GM12878 (cell line): ENCODE measurements around the gene VSIG10L2. TPM values are rescaled to one million over a fixed set of nuclear protein-coding genes. Genes with fewer than 3 reads are reported as not detected.

ENCODE experiments used
- ATAC-seq: fragments of 200-7000 bp; cut with Tn5 transposase; 3 replicates; pipeline ENCODE4 v1.9.1; 2020; ENCODE audit warnings: mild to moderate bottlenecking, moderate library complexity
- BruUV-seq: library from RNA; stranded (reverse); fragments of 400-500 nt; replicated peaks from 2 replicates; lab custom pipeline; 2021; lab: Mats Ljungman, UMichigan
- CTCF ChIA-PET: fragments of 300-600 bp; sonication (Branson Sonifier 250); formaldehyde crosslinking; extraction: SDS; loops from one replicate; lab custom pipeline; 2021; ENCODE audit warnings: inconsistent platforms; lab: Yijun Ruan, JAX
- POLR2A ChIA-PET: fragments of 350-600 bp; formaldehyde crosslinking; extraction: SDS; loops from one replicate; lab custom pipeline; 2021; ENCODE audit warnings: inconsistent platforms; lab: Charles Lee
- RAD21 ChIA-PET: fragments of 300-600 bp; sonication (Branson Sonifier 250); formaldehyde crosslinking; loops from one replicate; lab custom pipeline; 2023; ENCODE audit warnings: antibody characterized with exemption; ENCODE audit not compliant: unreplicated experiment; lab: Charles Lee
- SMC1A ChIA-PET: fragments of 300-600 bp; sonication (Branson Sonifier 250); formaldehyde crosslinking; loops from one replicate; lab custom pipeline; 2023; ENCODE audit not compliant: unreplicated experiment, uncharacterized antibody; lab: Charles Lee
- DNase-seq: peaks from one replicate; pipeline ENCODE4 v3.0.0-alpha.2; 2011; ENCODE audit warnings: low read depth, low spot score
- FAIRE-seq: peaks from 3 replicates; lab custom pipeline; 2011; peaks lifted over from hg19 to GRCh38; lab: Jason Lieb, UNC
- H2AFZ ChIP-seq: 2 replicates; pipeline ENCODE4 v1.6.0; 2011; ENCODE audit warnings: low read depth, low read length, control low read depth; ENCODE audit not compliant: control insufficient read depth
- H3K27ac ChIP-seq: 2 replicates; pipeline ENCODE4 v1.5.1; 2011; ENCODE audit warnings: control low read depth; ENCODE audit not compliant: control insufficient read depth, insufficient read depth
- H3K27me3 ChIP-seq, 2 experiments: replicated peaks in 1 of 2; 2 replicates each; pipeline versions ENCODE4 v1.6.0 to v1.6.1; 2011; ENCODE audit warnings: low read length in 1 of 2; ENCODE audit not compliant: control insufficient read depth in 2 of 2, insufficient read depth in 2 of 2
- H3K36me3 ChIP-seq, 2 experiments: 2 replicates each; pipeline ENCODE4 v1.5.1; 2011; ENCODE audit warnings: low read length in 1 of 2; ENCODE audit not compliant: control insufficient read depth in 2 of 2, insufficient read depth in 2 of 2
- H3K4me1 ChIP-seq: 2 replicates; pipeline ENCODE4 v1.6.1; 2011; ENCODE audit warnings: mild to moderate bottlenecking, low read length, moderate library complexity, mixed read lengths; ENCODE audit not compliant: control insufficient read depth, insufficient read depth
- H3K4me2 ChIP-seq: 2 replicates; pipeline ENCODE4 v1.6.0; 2011; ENCODE audit warnings: control low read depth; ENCODE audit not compliant: control insufficient read depth, insufficient read depth
- H3K4me3 ChIP-seq: fragments of 200-600 bp; sonication (generic); 2 replicates; pipeline ENCODE4 v1.5.1; 2016
- H3K79me2 ChIP-seq: 2 replicates; pipeline ENCODE4 v1.6.0; 2011; ENCODE audit warnings: low read length; ENCODE audit not compliant: control insufficient read depth, insufficient read depth
- H3K9ac ChIP-seq: 2 replicates; pipeline ENCODE4 v1.8.0; 2011; ENCODE audit warnings: low read length, control low read depth, mixed read lengths; ENCODE audit not compliant: control insufficient read depth, insufficient read depth
- H3K9me3 ChIP-seq: replicated peaks from 3 replicates; pipeline ENCODE4 v1.5.1; 2011; ENCODE audit warnings: mild to moderate bottlenecking, low read length; ENCODE audit not compliant: control insufficient read depth, insufficient read depth
- H4K20me1 ChIP-seq: 2 replicates; pipeline ENCODE4 v1.6.0; 2011; ENCODE audit not compliant: control insufficient read depth, insufficient read depth
- ASH2L ChIP-seq: fragments of 300-600, 200-600 bp; sonication (generic); IDR thresholded peaks from 2 replicates; pipeline ENCODE4 v1.6.1; 2017; ENCODE audit warnings: low read depth, mild to moderate bottlenecking, borderline replicate concordance
- BCL11A ChIP-seq: IDR thresholded peaks from 2 replicates; pipeline ENCODE4 v1.6.1; 2011; ENCODE audit warnings: low read depth, low read length
- CHD4 ChIP-seq: fragments of 200-600 bp; sonication (generic); IDR thresholded peaks from 2 replicates; pipeline ENCODE4 v1.6.1; 2016; ENCODE audit warnings: mild to moderate bottlenecking
- DPF2 ChIP-seq: fragments of 450-650 bp; IDR thresholded peaks from 2 replicates; pipeline ENCODE4 v1.6.1; 2017; ENCODE audit warnings: mild to moderate bottlenecking
- HDAC2 ChIP-seq: fragments of 200-600 bp; sonication (generic); IDR thresholded peaks from 2 replicates; pipeline ENCODE4 v1.6.1; 2017
- IKZF2 ChIP-seq, 2 experiments: fragments of 450-650 bp; IDR thresholded peaks; 2 replicates each; pipeline ENCODE4 v1.6.1; 2017; ENCODE audit warnings: mild to moderate bottlenecking in 2 of 2, moderate library complexity in 2 of 2
- IRF4 ChIP-seq: IDR thresholded peaks from 2 replicates; pipeline ENCODE4 v1.6.1; 2011; ENCODE audit warnings: low read depth, low read length
- JUND ChIP-seq: IDR thresholded peaks from 2 replicates; pipeline ENCODE4 v1.6.1; 2012; ENCODE audit warnings: low read depth, mild to moderate bottlenecking, low read length, improper control_type of control experiment, moderate library complexity
- LARP7 ChIP-seq: fragments of 450-650 bp; IDR thresholded peaks from 2 replicates; pipeline ENCODE4 v1.6.1; 2017; ENCODE audit warnings: mild to moderate bottlenecking
- PAX5 ChIP-seq: IDR thresholded peaks from 2 replicates; pipeline ENCODE4 v1.6.1; 2011; ENCODE audit warnings: low read depth, low read length, borderline replicate concordance
- RAD21 ChIP-seq: IDR thresholded peaks from 2 replicates; pipeline ENCODE4 v1.6.1; 2011; ENCODE audit warnings: mild to moderate bottlenecking, low read depth, low read length, moderate library complexity; ENCODE audit not compliant: insufficient read depth
- RELA ChIP-seq: fragments of 450-650 bp; IDR thresholded peaks from 2 replicates; pipeline ENCODE4 v1.8.0; 2014; ENCODE audit warnings: borderline replicate concordance; ENCODE audit not compliant: partially characterized antibody
- TBL1XR1 ChIP-seq: IDR thresholded peaks from 2 replicates; pipeline ENCODE4 v1.6.1; 2012; ENCODE audit warnings: low read depth, low read length, improper control_type of control experiment
- TCF12 ChIP-seq: IDR thresholded peaks from 2 replicates; pipeline ENCODE4 v1.6.1; 2011; ENCODE audit warnings: low read depth, mild to moderate bottlenecking, low read length
- TCF3 ChIP-seq: IDR thresholded peaks from 2 replicates; pipeline ENCODE4 v1.6.1; 2012; ENCODE audit warnings: low read depth, mild to moderate bottlenecking, low read length, borderline replicate concordance; ENCODE audit not compliant: insufficient read depth
- ZNF24 ChIP-seq: fragments of 450-650 bp; IDR thresholded peaks from 2 replicates; pipeline ENCODE4 v1.6.1; 2017; ENCODE audit warnings: antibody characterized with exemption, mild to moderate bottlenecking
- WGBS: methylation state at CpG from one replicate; pipeline ENCODE4 v1.1.6; 2016; ENCODE audit warnings: low lambda C conversion rate; ENCODE audit not compliant: insufficient replicate concordance, insufficient coverage; ENCODE audit errors: missing lambda C conversion rate; 5-methylcytosine and 5-hydroxymethylcytosine counted together
- in situ Hi-C: fragments of 300-500 bp; cut with MboI; formaldehyde crosslinking; loops from 9 replicates; pipeline ENCODE4 v1.14.3; 2018; ENCODE audit warnings: mixed read lengths
- intact Hi-C: fragments of 100-400 bp; cut with micrococcal nuclease; formaldehyde crosslinking; loops from one replicate; pipeline ENCODE4 v1.14.2; 2022; ENCODE audit not compliant: unreplicated experiment
- polyA plus RNA-seq, 11 experiments: library from polyadenylated mRNA; depleted of rRNA in 4 of 11; unstranded in 6 of 11; stranded (reverse) in 5 of 11; fragments of >200 nt; fragmentation: Nextera tagmentation in 4 of 11; fragmentation: Illumina TruSeq in 1 of 11; extraction: Ambion mirVana in 4 of 11; extraction: Trizol in 1 of 11; gene quantifications; 1 replicate in 1 of 11; 2 replicates in 10 of 11; pipeline versions ENCODE4 v1.2.1 to v1.2.3, GENCODE V29; 2011 to 2016; ENCODE audit warnings: inconsistent platforms in 2 of 11, missing spikeins in 2 of 11, low read depth in 1 of 11
- total RNA-seq, 4 experiments: library from RNA; depleted of rRNA in 3 of 4; stranded (reverse); fragments of >200 nt in 3 of 4; fragmentation: Illumina TruSeq in 1 of 4; extraction: Trizol in 1 of 4; gene quantifications; 2 replicates each; pipeline versions ENCODE4 v1.2.1 to v1.2.3, GENCODE V29; 2013 to 2021
- TF ChIP-seq, protein P1 (sequence below), 3 experiments: IDR thresholded peaks in 2 of 3; conservative IDR thresholded peaks in 1 of 3; 2 replicates each; pipeline ENCODE4 v1.5.1; 2011; ENCODE audit warnings: low read depth in 3 of 3, low read length in 3 of 3, mild to moderate bottlenecking in 3 of 3, control low read depth in 2 of 3, moderate library complexity in 2 of 3, inconsistent platforms in 1 of 3, mixed read lengths in 1 of 3; ENCODE audit not compliant: control insufficient read depth in 2 of 3, insufficient read depth in 1 of 3; ENCODE audit errors: extremely low read depth in 1 of 3
- TF ChIP-seq, protein P2 (sequence below): IDR thresholded peaks from 2 replicates; pipeline ENCODE4 v1.6.1; 2012; ENCODE audit warnings: low read length, inconsistent platforms
- TF ChIP-seq, protein P3 (sequence below): IDR thresholded peaks from 2 replicates; pipeline ENCODE4 v1.6.1; 2011; ENCODE audit warnings: mild to moderate bottlenecking, low read depth, low read length, moderate library complexity; ENCODE audit not compliant: insufficient replicate concordance
- TF ChIP-seq, protein P4 (sequence below): fragments of 450-650 bp; IDR thresholded peaks from 2 replicates; pipeline ENCODE4 v1.6.1; 2016; ENCODE audit warnings: mild to moderate bottlenecking

VSIG10L2 gene
- total and polyA plus RNA-seq, 10 of the 15 experiments (the other 5 are each of a cell fraction or from before 2014, with no cell fraction given) = 0.02 TPM; not detected in 9

DNA sequence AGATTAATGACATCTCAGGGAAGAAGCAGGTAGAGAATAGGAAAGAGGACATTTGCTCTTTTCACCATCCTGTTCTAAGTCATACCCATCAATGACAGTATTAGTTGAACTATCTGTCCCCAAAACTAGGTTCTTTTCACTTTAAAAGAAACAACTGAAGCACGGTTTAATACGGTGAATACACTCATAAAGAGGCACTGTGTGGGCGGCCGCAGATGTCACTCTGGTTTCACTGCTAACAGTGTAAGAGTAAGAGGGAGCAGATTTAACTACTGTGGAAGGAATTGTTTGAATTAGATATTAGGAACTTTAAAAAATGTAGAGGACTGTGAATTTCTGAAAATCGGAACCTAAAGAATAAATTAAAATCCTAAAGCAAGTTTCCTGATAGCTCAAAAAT is 49.5 kb downstream of the VSIG10L2 start:
- ChIA-PET CTCF (interaction anchor here (1.1 kb wide), 1 partner anchor 197 kb away, joined by 3 read pairs; no protein-coding TSS in a partner anchor), RAD21 (interaction anchor here (0.6 to 2.3 kb wide), 2 partner anchors 23 to 198 kb away, joined by 4 to 6 read pairs; no protein-coding TSS in a partner anchor), POLR2A (interaction anchor here (0.9 kb wide), 1 partner anchor 10 kb away, joined by 3 read pairs; no protein-coding TSS in a partner anchor), SMC1A (interaction anchor here (1.1 to 3.7 kb wide), 4 partner anchors 8 to 13 kb away, joined by 3 to 31 read pairs (median 3); no protein-coding TSS in a partner anchor)
- no TSS peak for BruUV-seq
- DNase-seq (no peak), FAIRE-seq (no peak), ATAC-seq (peak; percentile 99)
- Histone ChIP-seq H3K79me2 (no peaks in the 10 kb centered on the region), H3K9ac (no peak overlapping the region), H4K20me1 (no peaks in the 10 kb centered on the region), H3K4me3 (peak overlapping the region; percentile 1; the same call in 1 of the 2 replicates), H3K4me2 (peak overlapping the region; percentile 34; the same call in 1 of the 2 replicates), H3K27me3 (no peaks in the 10 kb centered on the region), H2AFZ (peak overlapping the region; percentile 15; the same call in 1 of the 2 replicates), H3K4me1 (peaks cover 8% of the 10 kb centered on the region), H3K9me3 (no peaks in the 10 kb centered on the region), H3K27ac (0 out of 2 replicates have a peak overlapping the region, but pooled peaks have one; percentile 14), H3K36me3 (no peaks in the 10 kb centered on the region)
- in situ Hi-C loops = no loop called here
- WGBS = under 1% methylated on average over 5 of the region's 5 CpGs
- intact Hi-C loops = no loop called here
- TF ChIP-seq RELA (no peak), JUND (no peak), BCL11A (peak; percentile 61; the same call in 1 of the 2 replicates), DPF2 (peak; percentile 80), TBL1XR1 (no peak), RAD21 (no peak), ASH2L (no peak), IRF4 (peak; percentile 60; the same call in 1 of the 2 replicates), CHD4 (no peak), TCF3 (0 out of 2 replicates have a peak, but pooled peaks have one; percentile 25), PAX5 (no peak), ZNF24 (0 out of 2 replicates have a peak, but pooled peaks have one; percentile 34), IKZF2 (IDR thresholded peaks at IDR 0.05) (0 out of 4 replicates have a peak, but pooled peaks have one; percentile 23 to 32), LARP7 (no peak), TCF12 (peak; percentile 66), HDAC2 (no peak)
- TF ChIP-seq, protein P1, sequence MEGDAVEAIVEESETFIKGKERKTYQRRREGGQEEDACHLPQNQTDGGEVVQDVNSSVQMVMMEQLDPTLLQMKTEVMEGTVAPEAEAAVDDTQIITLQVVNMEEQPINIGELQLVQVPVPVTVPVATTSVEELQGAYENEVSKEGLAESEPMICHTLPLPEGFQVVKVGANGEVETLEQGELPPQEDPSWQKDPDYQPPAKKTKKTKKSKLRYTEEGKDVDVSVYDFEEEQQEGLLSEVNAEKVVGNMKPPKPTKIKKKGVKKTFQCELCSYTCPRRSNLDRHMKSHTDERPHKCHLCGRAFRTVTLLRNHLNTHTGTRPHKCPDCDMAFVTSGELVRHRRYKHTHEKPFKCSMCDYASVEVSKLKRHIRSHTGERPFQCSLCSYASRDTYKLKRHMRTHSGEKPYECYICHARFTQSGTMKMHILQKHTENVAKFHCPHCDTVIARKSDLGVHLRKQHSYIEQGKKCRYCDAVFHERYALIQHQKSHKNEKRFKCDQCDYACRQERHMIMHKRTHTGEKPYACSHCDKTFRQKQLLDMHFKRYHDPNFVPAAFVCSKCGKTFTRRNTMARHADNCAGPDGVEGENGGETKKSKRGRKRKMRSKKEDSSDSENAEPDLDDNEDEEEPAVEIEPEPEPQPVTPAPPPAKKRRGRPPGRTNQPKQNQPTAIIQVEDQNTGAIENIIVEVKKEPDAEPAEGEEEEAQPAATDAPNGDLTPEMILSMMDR (IDR thresholded peaks at IDR 0.05 in 2 of 3, conservative IDR thresholded peaks at IDR 0.05 in 1 of 3; ENCODE audit: control insufficient read depth in 2 of 3, extremely low read depth in 1 of 3, insufficient read depth in 1 of 3, low read depth in 3 of 3, low read length in 3 of 3) = no peak
- TF ChIP-seq, protein P2, sequence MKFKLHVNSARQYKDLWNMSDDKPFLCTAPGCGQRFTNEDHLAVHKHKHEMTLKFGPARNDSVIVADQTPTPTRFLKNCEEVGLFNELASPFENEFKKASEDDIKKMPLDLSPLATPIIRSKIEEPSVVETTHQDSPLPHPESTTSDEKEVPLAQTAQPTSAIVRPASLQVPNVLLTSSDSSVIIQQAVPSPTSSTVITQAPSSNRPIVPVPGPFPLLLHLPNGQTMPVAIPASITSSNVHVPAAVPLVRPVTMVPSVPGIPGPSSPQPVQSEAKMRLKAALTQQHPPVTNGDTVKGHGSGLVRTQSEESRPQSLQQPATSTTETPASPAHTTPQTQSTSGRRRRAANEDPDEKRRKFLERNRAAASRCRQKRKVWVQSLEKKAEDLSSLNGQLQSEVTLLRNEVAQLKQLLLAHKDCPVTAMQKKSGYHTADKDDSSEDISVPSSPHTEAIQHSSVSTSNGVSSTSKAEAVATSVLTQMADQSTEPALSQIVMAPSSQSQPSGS = peak; percentile 58; the same call in 1 of the 2 replicates
- TF ChIP-seq, protein P3, sequence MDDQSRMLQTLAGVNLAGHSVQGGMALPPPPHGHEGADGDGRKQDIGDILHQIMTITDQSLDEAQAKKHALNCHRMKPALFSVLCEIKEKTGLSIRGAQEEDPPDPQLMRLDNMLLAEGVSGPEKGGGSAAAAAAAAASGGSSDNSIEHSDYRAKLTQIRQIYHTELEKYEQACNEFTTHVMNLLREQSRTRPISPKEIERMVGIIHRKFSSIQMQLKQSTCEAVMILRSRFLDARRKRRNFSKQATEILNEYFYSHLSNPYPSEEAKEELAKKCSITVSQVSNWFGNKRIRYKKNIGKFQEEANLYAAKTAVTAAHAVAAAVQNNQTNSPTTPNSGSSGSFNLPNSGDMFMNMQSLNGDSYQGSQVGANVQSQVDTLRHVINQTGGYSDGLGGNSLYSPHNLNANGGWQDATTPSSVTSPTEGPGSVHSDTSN = peak; percentile 53
- TF ChIP-seq, protein P4, sequence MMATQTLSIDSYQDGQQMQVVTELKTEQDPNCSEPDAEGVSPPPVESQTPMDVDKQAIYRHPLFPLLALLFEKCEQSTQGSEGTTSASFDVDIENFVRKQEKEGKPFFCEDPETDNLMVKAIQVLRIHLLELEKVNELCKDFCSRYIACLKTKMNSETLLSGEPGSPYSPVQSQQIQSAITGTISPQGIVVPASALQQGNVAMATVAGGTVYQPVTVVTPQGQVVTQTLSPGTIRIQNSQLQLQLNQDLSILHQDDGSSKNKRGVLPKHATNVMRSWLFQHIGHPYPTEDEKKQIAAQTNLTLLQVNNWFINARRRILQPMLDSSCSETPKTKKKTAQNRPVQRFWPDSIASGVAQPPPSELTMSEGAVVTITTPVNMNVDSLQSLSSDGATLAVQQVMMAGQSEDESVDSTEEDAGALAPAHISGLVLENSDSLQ = peak; percentile 88
